HCEC 1CT (cell line): ENCODE results near the gene TBX21.
"Not testable (repeated sequence)": the region's sequence is repeated elsewhere in the genome, so short reads cannot be mapped to it uniquely, and the experiment has no call there.

Experiments used
- DNase-seq: peaks from one replicate; pipeline ENCODE4 v3.0.0-alpha.2; 2017

TBX21 gene

GRCh38 chr17:47732399-47733046 is 513 bp upstream of the TBX21 start:
- DNase-seq, result no peak

GRCh38 chr17:47733674-47734410 is 806 bp downstream of the TBX21 start:
- no peak for DNase-seq

GRCh38 chr17:47735139-47735464 is 2.1 kb downstream of the TBX21 start:
- no peak for DNase-seq

- DNase-seq, result no peak
These were observed 2.5 kb downstream of the TBX21 start for GRCh38 chr17:47735536-47736011.

GRCh38 chr17:47736501-47737495 is 3.8 kb downstream of the TBX21 start:
- DNase-seq, result no peak

- DNase-seq, result no peak
These were observed 5.1 kb downstream of the TBX21 start for GRCh38 chr17:47738178-47738577.

GRCh38 chr17:47739150-47739549 is 6.1 kb downstream of the TBX21 start:
- DNase-seq, result no peak

- DNase-seq, result not testable (repeated sequence)
These were observed 6.9 kb downstream of the TBX21 start for GRCh38 chr17:47739945-47740344.

- DNase-seq, result no peak
These were observed 8.2 kb downstream of the TBX21 start for GRCh38 chr17:47741109-47741792.

GRCh38 chr17:47741793-47742145 is 8.7 kb downstream of the TBX21 start:
- no peak for DNase-seq

- no peak for DNase-seq
These were observed 9.5 kb downstream of the TBX21 start for GRCh38 chr17:47742319-47743181.

GRCh38 chr17:47744168-47745036 is 11.4 kb downstream of the TBX21 start:
- DNase-seq, result no peak

- DNase-seq, result no peak
These were observed 12.0 kb downstream of the TBX21 start for GRCh38 chr17:47745037-47745380.

GRCh38 chr17:47751471-47751870 is 18.4 kb downstream of the TBX21 start:
- DNase-seq, result no peak

GRCh38 chr17:47757386-47757785 is 24.4 kb downstream of the TBX21 start:
- DNase-seq, result peak; percentile 16

- no peak for DNase-seq
These were observed 27.5 kb downstream of the TBX21 start for GRCh38 chr17:47760409-47761140.

- no peak for DNase-seq
These were observed 29.7 kb downstream of the TBX21 start for GRCh38 chr17:47762728-47763127.

GRCh38 chr17:47763913-47764582 is 31.0 kb downstream of the TBX21 start:
- DNase-seq, result peak; percentile 68

- DNase-seq, result not testable (repeated sequence)
These were observed 40.6 kb downstream of the TBX21 start for GRCh38 chr17:47773649-47774048.

GRCh38 chr17:47774331-47774730 is 41.3 kb downstream of the TBX21 start:
- DNase-seq, result no peak
